Stimulated activated CD8-positive, alpha-beta memory T cell treated with anti-CD3 and anti-CD28 coated beads, Interleukin-2, amount 100 ng/mL, for 48 hours (primary cell): ENCODE data around the gene RPL35.

Experiments
- DNase-seq, 2 donors: peaks; one replicate each; pipeline ENCODE4 v3.0.0-alpha.2; 2020; ENCODE audit warnings: low read depth in 2 of 2

RPL35 gene

GRCh38 chr9:124877021-124877782 lies 15.4 kb upstream of the RPL35 start:
- no peak for DNase-seq

- no peak for DNase-seq
Measured at GRCh38 chr9:124875501-124875900, 13.7 kb upstream of the RPL35 start.

GRCh38 chr9:124873664-124874063 lies 11.9 kb upstream of the RPL35 start:
- no peak for DNase-seq

- no peak for DNase-seq
Measured at GRCh38 chr9:124871156-124871561, 9.4 kb upstream of the RPL35 start.

- no peak for DNase-seq
Measured at GRCh38 chr9:124870723-124871122, 9.0 kb upstream of the RPL35 start.

- DNase-seq: peak; percentile 83 to 89
Measured at GRCh38 chr9:124869986-124870560, 8.3 kb upstream of the RPL35 start.

GRCh38 chr9:124869466-124869985 lies 7.8 kb upstream of the RPL35 start:
- DNase-seq: peak in 1 of 2 donors; percentile 37

- peak; percentile 88 to 91 for DNase-seq
Measured at GRCh38 chr9:124868511-124869465, 7.0 kb upstream of the RPL35 start.

- no peak for DNase-seq
Measured at GRCh38 chr9:124863371-124863871, 1.7 kb upstream of the RPL35 start.

- DNase-seq: no peak
Measured at GRCh38 chr9:124860582-124861341, 995 bp downstream of the RPL35 start.

- no peak for DNase-seq
Measured at GRCh38 chr9:124859803-124860581, 1.8 kb downstream of the RPL35 start.

GRCh38 chr9:124858330-124859046 lies 3.3 kb downstream of the RPL35 start:
- no peak for DNase-seq

- no peak for DNase-seq
Measured at GRCh38 chr9:124857533-124858162, 4.1 kb downstream of the RPL35 start.

- DNase-seq: no peak
Measured at GRCh38 chr9:124855944-124856765, 5.6 kb downstream of the RPL35 start.

- DNase-seq: no peak
Measured at GRCh38 chr9:124855566-124855943, 6.2 kb downstream of the RPL35 start.

GRCh38 chr9:124854822-124855221 lies 6.9 kb downstream of the RPL35 start:
- no peak for DNase-seq

GRCh38 chr9:124854161-124854560 lies 7.6 kb downstream of the RPL35 start:
- no peak for DNase-seq

- no peak for DNase-seq
Measured at GRCh38 chr9:124853605-124854143, 8.1 kb downstream of the RPL35 start.
